Cardiac fibroblast (primary cell): ENCODE data around the gene PELO.

Experiments used
- DNase-seq, 2 donors: peaks; one replicate each; pipeline versions ENCODE4 v3.0.0 to v3.0.0-alpha.2; 2010; ENCODE audit warnings: low read depth in 2 of 2
- H3K4me3 ChIP-seq, 2 donors: replicated peaks in 1 of 2; 1 replicate in 1 of 2; 2 replicates in 1 of 2; pipeline ENCODE4 v1.5.1; 2011; ENCODE audit warnings: low read depth in 2 of 2, low read length in 2 of 2, mild to moderate bottlenecking in 2 of 2, moderate library complexity in 1 of 2
- CTCF ChIP-seq: IDR thresholded peaks from one replicate; pipeline ENCODE4 v1.5.1; 2011; ENCODE audit warnings: low read depth, mild to moderate bottlenecking, low read length, inconsistent platforms

Gene PELO

GRCh38 chr5:52799358-52799982 lies 11.8 kb downstream of the PELO start:
- no peak for TF ChIP-seq CTCF
- H3K4me3 ChIP-seq: peak overlapping the region; percentile 79 to 86
- DNase-seq: peak; percentile 93 to 98

- DNase-seq: peak; percentile 96 to 97
- no peak for TF ChIP-seq CTCF
- H3K4me3 ChIP-seq: peak overlapping the region; percentile 79 to 86
Observed at GRCh38 chr5:52799983-52800393, 12.3 kb downstream of the PELO start.

- TF ChIP-seq CTCF: peak; percentile 7
- peak; percentile 65 to 86 for DNase-seq
- H3K4me3 ChIP-seq: peak overlapping the region; percentile 79 to 86
Observed at GRCh38 chr5:52800394-52801213, 12.9 kb downstream of the PELO start.

- DNase-seq: peak in 1 of 2 donors; percentile 55
Observed at GRCh38 chr5:52801329-52801728, 13.6 kb downstream of the PELO start.

GRCh38 chr5:52802272-52802973 lies 14.7 kb downstream of the PELO start:
- DNase-seq: peak in 1 of 2 donors; percentile 49
- H3K4me3 ChIP-seq: peak overlapping the region; percentile 79 to 86
- TF ChIP-seq CTCF: no peak

More at GRCh38 chr5:52801329-52801728, 13.6 kb downstream of the PELO start:
- TF ChIP-seq CTCF: no peak
- H3K4me3 ChIP-seq: peak overlapping the region; percentile 79 to 86

GRCh38 chr5:52802974-52803336 lies 15.2 kb downstream of the PELO start:
- peak overlapping the region; percentile 79 to 86 for H3K4me3 ChIP-seq
- no peak for DNase-seq
- no peak for TF ChIP-seq CTCF
